Stimulated activated CD8-positive, alpha-beta memory T cell treated with anti-CD3 and anti-CD28 coated beads, Interleukin-7, amount 100 ng/mL, for 4 hours (primary cell): ENCODE measurements around the gene S1PR1.

Experiments
- DNase-seq, 2 donors: peaks; one replicate each; pipeline ENCODE4 v3.0.0-alpha.2; 2020; ENCODE audit warnings: low read depth in 2 of 2

S1PR1 gene

DNA sequence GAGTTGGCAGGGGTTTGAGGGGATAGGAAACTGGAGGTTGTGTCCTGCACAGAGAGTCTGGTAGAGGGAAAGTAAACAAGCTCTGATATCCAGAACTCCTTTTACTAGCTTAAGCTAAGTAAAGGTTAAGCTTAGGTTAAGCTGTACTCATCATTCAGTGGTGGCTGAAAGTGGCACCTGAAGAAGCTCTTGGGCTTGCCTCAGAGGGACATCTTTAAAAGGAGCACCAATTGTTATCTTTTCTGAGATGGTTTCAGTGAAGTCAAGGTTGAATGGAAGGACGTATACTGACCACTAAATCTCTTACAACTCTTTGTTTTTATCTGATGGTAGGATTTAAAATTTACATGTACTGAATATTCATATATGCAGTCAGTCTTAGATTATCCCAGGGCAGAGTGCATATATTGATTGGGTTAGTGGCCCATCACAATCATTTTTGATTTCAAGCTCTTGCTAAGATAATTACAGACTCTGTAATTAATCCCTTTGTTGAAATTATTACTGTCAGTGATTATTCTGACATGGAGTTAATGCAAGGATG is 43.3 kb downstream of the S1PR1 start:
- no peak for DNase-seq

DNA sequence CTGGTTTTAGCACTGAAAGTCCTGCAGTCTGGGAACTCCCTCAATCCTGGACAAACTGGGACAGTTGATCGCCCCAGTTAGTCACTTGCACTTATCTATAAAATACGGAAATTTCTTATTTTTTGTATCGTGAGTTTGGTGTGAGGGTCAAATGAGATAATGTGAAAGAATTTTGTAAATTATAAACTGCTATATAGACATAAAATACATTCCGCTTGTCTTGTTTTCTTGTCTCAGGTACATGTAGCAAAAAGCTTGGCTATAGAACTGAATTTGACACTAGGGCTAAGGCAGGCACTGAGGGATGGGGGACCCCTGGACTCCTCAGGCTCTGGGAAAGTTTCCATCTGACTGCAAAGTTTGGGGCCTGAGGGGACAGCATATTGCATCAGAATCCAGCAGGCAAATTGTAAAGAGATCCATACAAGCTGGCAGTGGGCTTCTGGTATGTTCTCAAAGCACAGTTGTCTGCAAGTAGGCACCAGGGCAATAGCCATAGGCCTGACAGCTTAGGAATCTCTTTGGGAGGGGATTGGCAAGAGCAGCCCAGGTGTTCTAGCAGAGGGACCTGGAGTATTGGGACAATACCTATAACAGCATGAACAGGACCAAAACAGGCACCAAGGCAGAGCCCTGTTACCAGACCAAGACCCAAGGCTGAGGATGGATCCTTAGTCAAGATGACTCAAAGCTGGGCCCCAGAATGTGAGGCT is 44.3 kb downstream of the S1PR1 start:
- DNase-seq: no peak

DNA sequence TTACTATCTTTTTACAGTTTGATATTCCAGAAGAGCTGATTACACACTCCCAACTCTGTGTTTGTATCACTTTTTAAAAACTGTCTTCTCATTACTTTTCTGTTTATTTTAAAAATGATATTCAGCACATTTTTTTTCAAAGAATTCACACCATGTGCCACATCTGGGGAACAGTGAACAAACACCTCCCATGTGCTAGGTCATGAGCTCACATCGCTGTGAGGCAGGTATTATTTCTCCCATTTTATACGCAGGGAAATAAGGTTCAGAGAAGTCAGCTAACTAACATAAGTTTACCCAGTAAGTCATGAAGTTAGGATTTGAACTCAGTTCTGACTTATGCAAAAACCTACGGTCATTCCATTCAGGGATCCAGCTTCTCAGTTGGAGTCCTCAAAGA is 44.9 kb downstream of the S1PR1 start:
- no peak for DNase-seq

- no peak for DNase-seq
Measured at GRCh38 chr1:101282314-101283038, 45.7 kb downstream of the S1PR1 start.

DNA sequence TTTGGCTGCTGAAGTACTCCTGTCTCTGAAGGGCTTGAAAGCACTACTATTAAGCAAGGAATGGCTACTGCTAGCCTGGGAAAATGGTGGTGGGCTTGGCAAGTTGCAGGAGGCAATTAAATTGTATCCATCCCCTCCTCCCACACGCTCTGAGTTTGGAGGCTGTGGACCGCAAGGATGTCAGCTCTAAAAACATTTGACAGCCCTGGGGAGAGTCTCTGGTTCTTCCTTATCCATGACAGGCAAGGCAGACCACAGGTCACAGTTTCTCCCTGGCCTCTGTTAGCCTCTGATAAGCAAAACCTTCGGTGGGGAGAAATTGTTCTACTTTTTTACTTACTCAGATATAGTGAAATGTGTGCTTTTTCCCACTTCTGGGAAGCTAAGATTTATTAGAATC is 46.6 kb downstream of the S1PR1 start:
- DNase-seq: no peak

DNA sequence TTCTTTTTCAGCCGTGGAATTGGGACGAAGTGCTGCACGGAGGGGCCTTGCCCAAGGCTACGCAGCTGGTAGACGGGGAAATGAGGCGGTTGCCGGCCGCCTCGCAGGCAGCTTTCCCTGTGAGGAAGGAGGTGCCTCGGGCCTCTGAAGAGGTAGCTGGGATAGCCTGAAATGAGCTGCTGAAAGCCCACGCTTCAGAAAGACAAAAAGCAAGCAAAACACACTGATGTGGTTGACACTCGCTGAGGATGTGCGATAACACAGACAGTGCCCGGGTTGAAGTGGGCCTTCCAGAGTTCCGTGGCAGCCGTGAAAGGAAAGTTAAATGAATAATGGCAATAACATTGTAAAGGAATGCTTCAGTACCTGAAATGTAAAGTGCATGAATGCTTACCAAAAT is 47.2 kb downstream of the S1PR1 start:
- peak; percentile 17 to 30 for DNase-seq

DNA sequence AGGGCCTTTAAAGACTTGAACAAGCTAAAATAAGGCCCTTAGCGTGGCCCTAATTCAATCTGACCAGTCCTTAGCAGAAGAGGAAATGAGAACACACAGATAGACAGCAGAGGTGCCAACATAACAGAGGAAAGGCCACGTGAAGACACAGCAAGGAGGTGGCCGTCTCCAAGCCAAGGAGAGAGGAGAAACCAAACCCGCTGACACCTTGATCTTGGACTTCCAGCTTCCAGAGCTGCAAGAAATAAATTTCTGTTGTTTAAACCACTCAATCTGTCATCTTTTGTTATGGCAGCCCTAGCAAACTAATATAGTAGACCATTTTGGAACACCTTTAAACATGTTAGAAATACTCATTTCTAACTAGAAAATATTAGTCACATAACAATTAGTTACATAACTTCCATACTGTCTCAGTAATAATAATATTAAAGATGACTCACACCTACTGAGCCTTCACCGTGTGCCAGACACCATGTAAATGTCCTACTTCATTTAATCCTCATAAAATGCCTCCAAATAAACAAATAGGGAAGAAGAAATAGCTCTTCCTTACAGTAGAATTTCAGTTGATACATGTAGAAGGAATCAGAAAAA is 47.9 kb downstream of the S1PR1 start:
- DNase-seq: no peak

GRCh38 chr1:101285922-101286570 is 49.2 kb downstream of the S1PR1 start:
- DNase-seq: no peak

- peak; percentile 44 to 67 for DNase-seq
Measured at GRCh38 chr1:101288491-101288944, 51.7 kb downstream of the S1PR1 start.

- no peak for DNase-seq
Measured at GRCh38 chr1:101290119-101290921, 53.5 kb downstream of the S1PR1 start.
